Measurements from ENCODE around the gene PRDM16. TPM values are rescaled to one million over a fixed set of nuclear protein-coding genes. Genes with fewer than 3 reads are reported as not detected.

The PRDM16 gene
- total and polyA plus RNA-seq, 4 donors, result 0.05 to 0.67 (median 0.19) TPM

- TF ChIP-seq GABPA (IDR thresholded peaks at IDR 0.05 in 1 of 2, conservative IDR thresholded peaks at IDR 0.05 in 1 of 2) (no peak), MAX (IDR thresholded peaks at IDR 0.05) (no peak), NR2F2 (IDR thresholded peaks at IDR 0.05) (no peak), CTCF (IDR thresholded peaks at IDR 0.05; ENCODE audit: low read depth, low read length, missing input control) (no peak), YY1 (IDR thresholded peaks at IDR 0.05) (no peak), ZBTB33 (IDR thresholded peaks at IDR 0.05) (no peak), EGR1 (IDR thresholded peaks at IDR 0.05; ENCODE audit: low read depth in 2 of 2) (no peak)
- H3K9me3 ChIP-seq (ENCODE audit: control insufficient read depth in 4 of 4, low read length in 3 of 4), result no peaks in the 10 kb centered on the region
- no peak for DNase-seq (ENCODE audit: low spot score)
- H3K4me3 ChIP-seq (ENCODE audit: low read depth in 1 of 3, low read length in 3 of 3), result no peak overlapping the region
- no peak overlapping the region for H3K27ac ChIP-seq (ENCODE audit: low read depth in 1 of 2, low read length in 2 of 2)
- 81% methylated on average over 3 of the region's 3 CpGs for WGBS
- no peaks in the 10 kb centered on the region for H3K27me3 ChIP-seq (ENCODE audit: control insufficient read depth in 4 of 4, insufficient read depth in 4 of 4, low read length in 3 of 4)
- no peaks in the 10 kb centered on the region for H3K4me1 ChIP-seq (ENCODE audit: control insufficient read depth in 4 of 4, insufficient read depth in 4 of 4, low read length in 3 of 4)
- H3K9ac ChIP-seq (ENCODE audit: low read depth in 1 of 2, low read length in 2 of 2), result no peak overlapping the region
- H3K36me3 ChIP-seq (ENCODE audit: control insufficient read depth in 4 of 4, insufficient read depth in 3 of 4, low read depth in 1 of 4, low read length in 3 of 4), result no peaks in the 10 kb centered on the region
Measured at GRCh38 chr1:3208819-3209200, 139.8 kb downstream of the PRDM16 start.

GRCh38 chr1:3209201-3209600 is 140.2 kb downstream of the PRDM16 start:
- H3K9ac ChIP-seq (ENCODE audit: low read depth in 1 of 2, low read length in 2 of 2), result no peak overlapping the region

More at GRCh38 chr1:3209201-3209600, 140.2 kb downstream of the PRDM16 start:
- DNase-seq (ENCODE audit: low spot score), result no peak
- no peaks in the 10 kb centered on the region for H3K9me3 ChIP-seq (ENCODE audit: control insufficient read depth in 4 of 4, low read length in 3 of 4)
- no peaks in the 10 kb centered on the region for H3K36me3 ChIP-seq (ENCODE audit: control insufficient read depth in 4 of 4, insufficient read depth in 3 of 4, low read depth in 1 of 4, low read length in 3 of 4)
- 93% methylated on average over 19 of the region's 19 CpGs for WGBS
- no peak overlapping the region for H3K27ac ChIP-seq (ENCODE audit: low read depth in 1 of 2, low read length in 2 of 2)
- no peaks in the 10 kb centered on the region for H3K27me3 ChIP-seq (ENCODE audit: control insufficient read depth in 4 of 4, insufficient read depth in 4 of 4, low read length in 3 of 4)
- TF ChIP-seq REST (IDR thresholded peaks at IDR 0.05) (no peak), NR2F2 (IDR thresholded peaks at IDR 0.05) (no peak), JUND (IDR thresholded peaks at IDR 0.05) (no peak), TAF1 (conservative IDR thresholded peaks at IDR 0.05) (no peak), FOXA2 (IDR thresholded peaks at IDR 0.05) (no peak), SP1 (IDR thresholded peaks at IDR 0.05) (no peak), CTCF (IDR thresholded peaks at IDR 0.05; ENCODE audit: low read depth, low read length, missing input control) (no peak), ZBTB33 (IDR thresholded peaks at IDR 0.05) (no peak), ATF3 (IDR thresholded peaks at IDR 0.05) (no peak), YY1 (IDR thresholded peaks at IDR 0.05) (no peak), GABPA (IDR thresholded peaks at IDR 0.05 in 1 of 2, conservative IDR thresholded peaks at IDR 0.05 in 1 of 2) (no peak)
- H3K4me1 ChIP-seq (ENCODE audit: control insufficient read depth in 4 of 4, insufficient read depth in 4 of 4, low read length in 3 of 4), result no peaks in the 10 kb centered on the region
- H3K4me3 ChIP-seq (ENCODE audit: low read depth in 1 of 3, low read length in 3 of 3), result no peak overlapping the region
